Naive B cell (primary cell): Measurements from ENCODE around the gene MS4A5. TPM values are rescaled to one million over a fixed set of nuclear protein-coding genes. Genes with fewer than 3 reads are reported as not detected.
"Not testable (repeated sequence)": the region's sequence is repeated elsewhere in the genome, so short reads cannot be mapped to it uniquely, and the experiment has no call there.

Experiments used
- ATAC-seq, 2 donors: fragments of 150-1000 bp; cut with Tn5 transposase; 2 replicates each; pipeline ENCODE4 v1.10.0; 2021; ENCODE audit warnings: low read depth in 2 of 2, mild to moderate bottlenecking in 2 of 2, moderate library complexity in 2 of 2
- DNase-seq: peaks from one replicate; pipeline ENCODE4 v3.0.0; 2022
- H3K27ac Mint-ChIP-seq, 6 donors: one replicate each; pipeline ENCODE4 v1.8.0; 2020 to 2022; ENCODE audit warnings: mild to moderate bottlenecking in 6 of 6, mixed read lengths in 6 of 6, moderate library complexity in 5 of 6, inconsistent platforms in 2 of 6
- H3K27me3 Mint-ChIP-seq, 3 donors: one replicate each; pipeline ENCODE4 v1.8.0; 2021 to 2022; ENCODE audit warnings: mixed read lengths in 3 of 3, mild to moderate bottlenecking in 1 of 3
- H3K36me3 Mint-ChIP-seq, 2 donors: one replicate each; pipeline ENCODE4 v1.8.0; 2020 to 2022; ENCODE audit warnings: mixed read lengths in 2 of 2, inconsistent platforms in 1 of 2, mild to moderate bottlenecking in 1 of 2
- H3K4me1 Mint-ChIP-seq, 3 donors: one replicate each; pipeline ENCODE4 v1.8.0; 2020 to 2022; ENCODE audit warnings: mixed read lengths in 3 of 3, inconsistent platforms in 1 of 3, mild to moderate bottlenecking in 1 of 3, moderate library complexity in 1 of 3
- H3K4me3 Mint-ChIP-seq, 8 donors: one replicate each; pipeline ENCODE4 v1.8.0; 2020 to 2022; ENCODE audit warnings: mild to moderate bottlenecking in 8 of 8, mixed read lengths in 8 of 8, moderate library complexity in 8 of 8, inconsistent platforms in 2 of 8
- H3K9me3 Mint-ChIP-seq, 7 donors: one replicate each; pipeline ENCODE4 v1.8.0; 2020 to 2022; ENCODE audit warnings: mixed read lengths in 7 of 7, mild to moderate bottlenecking in 5 of 7, inconsistent platforms in 2 of 7, moderate library complexity in 1 of 7
- polyA plus RNA-seq, 6 donors: library from polyadenylated mRNA; unstranded; fragments of 300-500 nt; fragmentation: Illumina TruSeq; gene quantifications; one replicate each; pipeline ENCODE4 v1.2.3, GENCODE V29; 2021; ENCODE audit warnings: low read depth in 6 of 6

MS4A5 gene
- polyA plus RNA-seq, 6 donors from 2014 or later = not detected

DNA sequence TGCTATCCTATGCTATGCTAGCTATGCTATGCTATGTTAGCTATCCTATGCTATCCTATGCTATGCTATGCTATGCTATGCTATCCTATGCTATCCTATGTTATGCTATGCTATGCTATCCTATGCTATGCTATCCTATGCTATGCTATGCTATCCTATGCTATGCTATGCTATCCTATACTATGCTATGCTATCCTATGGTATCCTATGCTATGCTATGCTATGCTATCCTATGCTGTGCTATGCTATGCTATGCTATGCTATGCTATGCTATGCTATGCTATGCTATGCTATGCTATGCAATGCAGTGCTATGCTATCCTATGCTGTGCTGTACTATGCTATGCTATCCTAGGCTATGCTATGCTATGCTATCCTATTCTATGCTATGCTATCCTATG is 17.7 kb downstream of the MS4A5 start:
- Mint-ChIP-seq H3K27me3 (no peaks in the 10 kb centered on the region), H3K4me1 (peaks cover 26 to 63% (median 52%) of the 10 kb centered on the region in 3 donors), H3K36me3 (no peaks in the 10 kb centered on the region), H3K9me3 (no peaks in the 10 kb centered on the region), H3K27ac (peak overlapping the region in 2 of 6 donors; percentile 59 to 92), H3K4me3 (peak overlapping the region in 6 of 8 donors; percentile 18 to 85 (median 62))
- no peak for ATAC-seq
- DNase-seq = no peak

DNA sequence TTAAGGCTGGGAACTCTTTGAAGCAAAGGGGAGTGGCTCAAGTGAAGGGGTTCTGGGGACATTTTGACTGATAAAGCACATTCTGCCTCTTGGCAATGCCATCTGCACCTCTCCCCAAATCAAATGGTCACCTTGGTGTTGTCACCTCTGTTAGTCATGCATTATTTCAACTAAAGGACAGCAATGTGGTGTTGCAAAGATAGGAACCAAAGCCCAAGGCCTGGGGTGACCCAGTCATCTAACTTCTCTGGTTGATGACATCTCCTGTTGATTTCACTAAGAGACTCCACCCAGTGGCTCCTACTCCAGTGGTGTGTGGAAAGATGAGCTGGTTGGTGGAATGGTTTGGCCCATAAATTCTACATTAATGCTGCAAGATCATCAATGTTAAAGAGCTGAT is 18.5 kb downstream of the MS4A5 start:
- H3K9me3 Mint-ChIP-seq = no peaks in the 10 kb centered on the region
- H3K4me3 Mint-ChIP-seq = no peak overlapping the region
- peak overlapping the region in 2 of 6 donors; percentile 49 to 63 for H3K27ac Mint-ChIP-seq
- DNase-seq (no peak), ATAC-seq (no peak)
- peaks cover 22 to 59% (median 52%) of the 10 kb centered on the region in 3 donors for H3K4me1 Mint-ChIP-seq
- H3K27me3 Mint-ChIP-seq = no peaks in the 10 kb centered on the region
- H3K36me3 Mint-ChIP-seq = no peaks in the 10 kb centered on the region

DNA sequence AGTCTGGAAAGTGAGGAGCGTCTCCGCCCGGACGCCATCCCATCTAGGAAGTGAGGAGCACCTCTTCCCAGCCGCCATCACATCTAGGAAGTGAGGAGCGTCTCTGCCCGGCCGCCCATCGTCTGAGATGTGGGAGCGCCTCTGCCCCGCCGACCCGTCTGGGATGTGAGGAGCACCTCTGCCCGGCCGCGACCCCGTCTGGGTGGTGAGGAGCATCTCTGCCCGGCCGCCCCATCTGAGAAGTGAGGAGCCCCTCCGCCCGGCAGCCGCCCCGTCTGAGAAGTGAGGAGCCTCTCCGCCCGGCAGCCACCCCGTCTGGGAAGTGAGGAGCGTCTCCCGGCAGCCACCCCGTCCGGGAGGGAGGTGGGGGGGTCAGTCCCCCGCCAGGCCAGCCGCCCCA is 21.8 kb downstream of the MS4A5 start:
- H3K36me3 Mint-ChIP-seq, ATAC-seq, H3K27me3 Mint-ChIP-seq, H3K9me3 Mint-ChIP-seq, DNase-seq, H3K27ac Mint-ChIP-seq, H3K4me3 Mint-ChIP-seq: not testable (repeated sequence)
- H3K4me1 Mint-ChIP-seq = peaks cover 40 to 60% (median 55%) of the 10 kb centered on the region in 3 donors

DNA sequence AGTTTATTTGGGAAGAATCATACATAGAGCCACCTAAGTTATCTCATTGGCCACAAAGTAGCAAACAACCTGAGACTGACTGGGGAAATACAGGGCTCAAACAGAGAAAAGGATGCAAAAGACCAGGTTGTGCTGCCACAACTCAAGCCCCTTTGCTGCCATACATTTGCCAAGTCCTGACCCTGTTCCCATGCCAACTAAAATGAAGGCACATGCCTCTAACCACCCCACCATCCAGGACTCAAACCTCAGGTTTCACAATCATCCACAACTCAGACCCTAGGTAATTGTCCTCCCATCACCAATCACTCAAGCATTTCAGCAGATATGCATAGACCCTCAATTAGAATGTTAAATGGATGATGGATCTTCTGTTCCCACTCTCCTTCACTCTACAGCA is 24.8 kb downstream of the MS4A5 start:
- no peaks in the 10 kb centered on the region for H3K27me3 Mint-ChIP-seq
- H3K27ac Mint-ChIP-seq = peak overlapping the region; percentile 94 to 99 (median 98)
- H3K4me3 Mint-ChIP-seq = peak overlapping the region in 6 of 8 donors; percentile 77 to 99 (median 94)
- H3K36me3 Mint-ChIP-seq = peaks cover 22 to 24% of the 10 kb centered on the region in 2 donors
- DNase-seq (no peak), ATAC-seq (no peak)
- H3K9me3 Mint-ChIP-seq = peaks cover 0 to 2% (median 0%) of the 10 kb centered on the region in 7 donors
- peaks cover 47 to 48% (median 48%) of the 10 kb centered on the region in 3 donors for H3K4me1 Mint-ChIP-seq

DNA sequence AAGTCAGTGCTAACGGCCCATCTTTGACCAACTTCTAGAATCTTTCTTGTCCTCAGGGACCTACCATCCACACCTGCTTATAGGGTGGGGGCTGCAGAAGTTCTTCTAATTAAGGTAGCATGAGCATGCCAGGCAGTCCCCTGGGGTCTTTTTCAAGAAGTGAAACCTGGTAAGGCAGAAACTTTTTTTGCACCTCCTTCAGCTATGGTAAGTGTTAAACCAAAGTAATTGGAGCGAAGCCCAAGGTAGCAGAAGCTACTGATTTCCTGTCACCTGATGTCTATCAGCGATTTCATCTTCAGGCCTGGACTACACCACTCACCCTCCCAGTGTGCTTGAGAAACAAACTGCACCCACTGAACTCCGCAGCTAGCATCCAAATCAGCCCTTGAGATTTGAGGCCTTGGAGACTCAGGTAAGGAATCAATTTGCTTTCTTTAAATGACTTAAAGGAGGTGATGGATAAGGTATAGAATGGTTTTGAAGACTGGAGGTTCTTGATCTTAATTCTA is 26.2 kb downstream of the MS4A5 start, which contains the start of gene MS4A1:
Gene MS4A1, plus strand, starts transcription at position 317 of the 512 bp plus-strand sequence. CDS start 6,528 bp downstream, outside the sequence.
- H3K4me1 Mint-ChIP-seq = peaks cover 56 to 58% (median 57%) of the 10 kb centered on the region in 3 donors
- H3K9me3 Mint-ChIP-seq = peaks cover 0 to 2% (median 0%) of the 10 kb centered on the region in 7 donors
- no peaks in the 10 kb centered on the region for H3K27me3 Mint-ChIP-seq
- ATAC-seq (peak; percentile 84 to 85), DNase-seq (peak; percentile 95)
- H3K4me3 Mint-ChIP-seq = peak within 1 kb of the TSS; percentile 93 to 100 (median 96)
- peak within 1 kb of the TSS; percentile 94 to 99 (median 98) for H3K27ac Mint-ChIP-seq
- peaks cover 28 to 33% of the 10 kb centered on the region in 2 donors for H3K36me3 Mint-ChIP-seq

DNA sequence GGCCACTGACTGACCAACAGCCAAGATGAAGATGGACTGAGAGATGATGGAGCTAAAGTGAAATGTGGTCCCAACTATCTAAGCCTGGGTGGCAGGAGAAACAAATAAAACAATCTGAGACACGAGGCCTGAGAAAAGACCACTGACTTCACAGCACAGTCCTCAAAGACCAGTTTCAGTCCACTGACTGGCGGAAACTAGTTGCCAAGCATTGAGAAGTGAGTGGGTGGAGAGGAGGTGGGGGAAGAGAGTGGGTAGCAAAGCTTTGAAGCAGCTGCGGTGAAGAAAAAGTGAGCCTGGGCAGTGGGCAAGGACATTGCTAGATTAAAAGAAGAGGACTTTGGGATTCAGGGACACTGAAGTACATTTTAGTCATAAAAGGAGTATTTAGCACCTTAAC is 28.2 kb downstream of the MS4A5 start:
- ATAC-seq (peak; percentile 30 to 33), DNase-seq (peak; percentile 74)
- H3K27ac Mint-ChIP-seq = peak overlapping the region; percentile 81 to 99 (median 98)
- H3K27me3 Mint-ChIP-seq = no peaks in the 10 kb centered on the region
- H3K36me3 Mint-ChIP-seq = peaks cover 38 to 46% of the 10 kb centered on the region in 2 donors
- peaks cover 71 to 73% (median 73%) of the 10 kb centered on the region in 3 donors for H3K4me1 Mint-ChIP-seq
- H3K9me3 Mint-ChIP-seq = peaks cover 0 to 2% (median 0%) of the 10 kb centered on the region in 7 donors
- peak overlapping the region; percentile 93 to 100 (median 96) for H3K4me3 Mint-ChIP-seq

DNA sequence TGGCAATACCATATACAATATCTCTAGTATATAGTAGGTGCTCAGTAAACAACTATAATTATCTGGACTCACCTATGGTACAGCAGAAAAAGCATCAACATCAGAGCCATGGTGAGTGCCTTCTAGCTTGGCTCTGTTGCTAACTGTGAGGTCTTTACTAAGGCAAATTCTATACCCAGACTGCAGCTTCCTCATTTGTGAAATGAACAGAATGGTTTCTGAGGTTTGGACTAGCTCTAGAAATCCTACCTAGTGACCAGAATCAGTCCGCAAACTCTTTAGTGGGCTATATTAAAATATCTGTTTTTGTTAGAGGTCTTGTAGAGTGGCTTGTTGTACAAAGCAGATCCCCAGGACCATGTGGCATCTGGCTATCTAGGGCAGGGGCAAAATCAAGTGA is 30.0 kb downstream of the MS4A5 start:
- Mint-ChIP-seq H3K27ac (peak overlapping the region; percentile 87 to 99 (median 94)), H3K36me3 (peaks cover 54% of the 10 kb centered on the region in 2 donors), H3K27me3 (no peaks in the 10 kb centered on the region), H3K4me3 (peak overlapping the region; percentile 84 to 99 (median 94)), H3K9me3 (peaks cover 0 to under 1% (median 0%) of the 10 kb centered on the region in 7 donors), H3K4me1 (peaks cover 74 to 80% (median 79%) of the 10 kb centered on the region in 3 donors)
- peak; percentile 41 for DNase-seq
- ATAC-seq = peak in 1 of 2 donors; percentile 14

DNA sequence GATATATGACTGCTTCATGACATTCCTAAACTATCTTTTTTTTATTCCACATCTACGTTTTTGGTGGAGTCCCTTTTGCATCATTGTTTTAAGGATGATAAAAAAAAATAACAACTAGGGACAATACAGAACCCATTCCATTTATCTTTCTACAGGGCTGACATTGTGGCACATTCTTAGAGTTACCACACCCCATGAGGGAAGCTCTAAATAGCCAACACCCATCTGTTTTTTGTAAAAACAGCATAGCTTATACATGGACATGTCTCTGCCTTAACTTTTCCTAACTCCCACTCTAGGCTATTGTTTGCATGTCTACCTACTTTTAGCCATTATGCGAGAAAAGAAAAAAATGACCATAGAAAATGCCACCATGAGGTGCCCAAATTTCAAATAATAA is 39.5 kb downstream of the MS4A5 start:
- Mint-ChIP-seq H3K4me3 (no peak overlapping the region), H3K4me1 (peaks cover 43 to 78% (median 73%) of the 10 kb centered on the region in 3 donors), H3K27me3 (no peaks in the 10 kb centered on the region), H3K27ac (peak overlapping the region in 4 of 6 donors; percentile 9 to 94 (median 76)), H3K9me3 (no peaks in the 10 kb centered on the region), H3K36me3 (peaks cover 23 to 50% of the 10 kb centered on the region in 2 donors)
- DNase-seq (no peak), ATAC-seq (no peak)

DNA sequence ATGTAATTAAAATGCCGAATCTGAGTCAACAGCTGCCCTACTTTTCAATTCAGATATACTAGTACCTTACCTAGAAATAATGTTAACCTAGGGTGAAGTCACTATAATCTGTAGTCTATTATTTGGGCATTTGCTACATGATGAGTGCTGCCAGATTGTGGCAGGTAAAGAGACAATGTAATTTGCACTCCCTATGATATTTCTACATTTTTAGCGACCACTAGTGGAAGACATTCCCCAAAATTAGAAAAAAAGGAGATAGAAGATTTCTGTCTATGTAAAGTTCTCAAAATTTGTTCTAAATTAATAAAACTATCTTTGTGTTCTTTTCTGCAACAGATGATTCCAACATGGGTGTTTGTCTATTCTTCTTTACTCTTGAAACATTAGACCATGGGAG is 40.4 kb downstream of the MS4A5 start:
- peaks cover 23 to 42% of the 10 kb centered on the region in 2 donors for H3K36me3 Mint-ChIP-seq
- DNase-seq (no peak), ATAC-seq (peak in 1 of 2 donors; percentile 28)
- no peaks in the 10 kb centered on the region for H3K27me3 Mint-ChIP-seq
- H3K9me3 Mint-ChIP-seq = peaks cover 0 to 3% (median 0%) of the 10 kb centered on the region in 7 donors
- H3K4me1 Mint-ChIP-seq = peaks cover 36 to 69% (median 66%) of the 10 kb centered on the region in 3 donors
- peak overlapping the region in 1 of 8 donors; percentile 12 for H3K4me3 Mint-ChIP-seq
- H3K27ac Mint-ChIP-seq = peak overlapping the region; percentile 1 to 94 (median 84)

DNA sequence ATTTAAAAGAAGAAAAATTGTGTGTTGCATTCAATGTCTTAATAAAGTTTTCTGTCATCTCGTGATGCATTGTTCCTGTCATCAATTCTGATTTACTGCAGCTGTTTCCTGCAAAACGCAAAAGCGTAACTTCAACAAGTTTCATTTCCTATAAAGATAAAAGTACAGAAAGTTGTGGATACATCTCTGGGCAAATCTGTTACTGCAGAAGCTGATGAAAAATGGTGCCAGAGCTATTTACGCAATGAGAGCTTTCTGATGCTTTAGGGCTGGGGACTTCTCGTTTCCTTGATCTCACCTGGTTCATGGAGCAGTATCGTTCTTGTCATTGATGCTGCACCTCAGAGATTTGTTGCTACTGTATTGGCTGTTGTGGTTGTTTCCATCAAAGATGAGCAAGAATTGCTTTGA is 47.7 kb downstream of the MS4A5 start:
- DNase-seq (peak; percentile 88), ATAC-seq (peak; percentile 94 to 95)
- H3K27ac Mint-ChIP-seq = peak overlapping the region; percentile 90 to 98 (median 96)
- H3K4me3 Mint-ChIP-seq = peak overlapping the region; percentile 57 to 83 (median 68)
- peaks cover 53 to 63% (median 60%) of the 10 kb centered on the region in 3 donors for H3K4me1 Mint-ChIP-seq
- no peaks in the 10 kb centered on the region for H3K27me3 Mint-ChIP-seq
- H3K9me3 Mint-ChIP-seq = peaks cover 0 to 15% (median 4%) of the 10 kb centered on the region in 7 donors
- H3K36me3 Mint-ChIP-seq = peaks cover 8 to 15% of the 10 kb centered on the region in 2 donors

DNA sequence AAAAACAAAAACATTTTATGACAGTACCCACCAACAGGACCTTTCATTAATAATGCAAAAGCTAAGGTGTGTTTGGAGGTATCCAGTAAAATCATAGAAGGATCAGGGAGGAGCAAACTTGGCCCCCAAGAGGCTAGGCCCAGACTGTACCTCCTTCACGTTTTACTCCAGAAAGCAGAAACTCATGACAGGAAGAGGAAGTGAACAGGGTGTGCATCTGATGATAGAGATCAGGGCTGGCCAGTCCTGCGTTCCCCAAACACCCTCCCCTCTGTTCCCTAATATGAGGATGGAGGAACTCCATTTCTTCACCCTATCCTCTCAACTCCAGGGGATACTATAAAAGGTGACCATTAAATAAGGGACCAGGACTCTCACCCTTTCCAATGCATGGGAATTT is 53.0 kb downstream of the MS4A5 start:
- H3K36me3 Mint-ChIP-seq = peaks cover 8 to 9% of the 10 kb centered on the region in 2 donors
- DNase-seq = peak; percentile 45
- H3K9me3 Mint-ChIP-seq = peaks cover 0 to 15% (median 3%) of the 10 kb centered on the region in 7 donors
- H3K27me3 Mint-ChIP-seq = no peaks in the 10 kb centered on the region
- ATAC-seq = peak; percentile 79 to 84
- peak overlapping the region; percentile 16 to 81 (median 50) for H3K4me3 Mint-ChIP-seq
- H3K27ac Mint-ChIP-seq = peak overlapping the region; percentile 89 to 98 (median 94)
- H3K4me1 Mint-ChIP-seq = peaks cover 76 to 82% (median 80%) of the 10 kb centered on the region in 3 donors

DNA sequence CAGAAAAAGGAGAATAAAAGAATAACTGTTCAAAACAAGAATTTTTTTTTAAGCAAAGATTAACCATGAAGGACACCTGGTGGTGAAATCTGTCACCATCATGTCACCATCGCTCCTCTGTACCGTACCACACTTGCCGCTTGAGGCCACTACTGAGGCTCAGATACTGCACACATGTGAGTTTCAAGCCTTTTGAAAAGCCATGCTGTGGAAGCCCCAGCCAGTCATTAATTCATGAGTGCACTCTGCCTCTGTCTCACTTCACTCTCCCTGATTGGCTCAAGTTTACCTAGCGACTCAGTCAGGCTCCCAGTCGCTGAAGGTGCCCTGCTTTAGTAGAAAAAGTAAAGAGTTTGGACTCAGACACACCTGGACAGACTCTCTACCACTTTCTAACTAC is 56.6 kb downstream of the MS4A5 start:
- H3K4me3 Mint-ChIP-seq = peak overlapping the region in 2 of 8 donors; percentile 40 to 42
- peak; percentile 63 for DNase-seq
- peaks cover 45 to 52% (median 46%) of the 10 kb centered on the region in 3 donors for H3K4me1 Mint-ChIP-seq

DNA sequence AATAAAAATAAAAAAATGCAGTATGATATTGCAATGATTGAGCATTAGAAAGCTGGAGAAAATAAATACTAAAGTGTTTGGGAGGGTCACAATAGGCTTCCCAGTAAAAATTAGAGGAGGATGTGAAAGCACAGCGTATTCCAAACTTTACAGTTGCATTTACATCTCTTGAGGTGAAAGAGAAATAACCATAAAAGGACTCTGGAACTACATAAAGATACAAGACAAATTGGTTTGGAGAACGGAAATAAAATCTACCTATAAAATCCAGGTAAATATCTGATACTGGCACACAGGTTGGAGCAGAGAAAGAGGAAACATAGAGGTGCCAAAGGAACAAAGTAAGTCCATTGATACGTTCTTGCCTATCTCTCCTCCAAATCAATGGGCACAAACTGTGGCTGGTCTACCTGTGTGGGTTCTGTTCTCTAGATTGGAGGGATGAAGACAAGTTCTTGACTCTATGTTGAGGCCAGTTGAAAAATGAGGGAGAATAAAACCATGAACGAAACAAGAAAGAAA is 63.2 kb downstream of the MS4A5 start, which contains the start of gene MS4A12:
Gene MS4A12, plus strand, starts transcription at position 291 of the 522 bp plus-strand sequence. CDS start 4,541 bp downstream, outside the sequence.
- Mint-ChIP-seq H3K27ac (peak within 1 kb of the TSS in 2 of 6 donors; percentile 35 to 49), H3K27me3 (no peaks in the 10 kb centered on the region), H3K36me3 (no peaks in the 10 kb centered on the region), H3K4me3 (no peak within 1 kb of the TSS), H3K4me1 (peaks cover 0 to 17% (median 13%) of the 10 kb centered on the region in 3 donors), H3K9me3 (no peaks in the 10 kb centered on the region)
- no peak for ATAC-seq
- no peak for DNase-seq

More for the DNA sequence above, 56.6 kb downstream of the MS4A5 start:
- Mint-ChIP-seq H3K9me3 (peaks cover 0 to 12% (median 0%) of the 10 kb centered on the region in 7 donors), H3K36me3 (peaks cover 0 to 4% of the 10 kb centered on the region in 2 donors), H3K27me3 (no peaks in the 10 kb centered on the region), H3K27ac (peak overlapping the region in 5 of 6 donors; percentile 18 to 92 (median 72))
- peak; percentile 81 to 86 for ATAC-seq
